ENCODE measurements around the gene ACAP2.

The ACAP2 gene

GRCh38 chr3:195247863-195248189 is 195.0 kb downstream of the ACAP2 start:
- Histone ChIP-seq H3K27ac (no peak overlapping the region), H3K9me3 (no peaks in the 10 kb centered on the region), H3K27me3 (no peaks in the 10 kb centered on the region), H3K36me3 (no peaks in the 10 kb centered on the region), H3K4me1 (ENCODE audit: control insufficient read depth in 1 of 2, insufficient read depth in 1 of 2, low read depth in 1 of 2, low read length in 1 of 2) (no peaks in the 10 kb centered on the region), H3K4me3 (ENCODE audit: low read depth in 1 of 2, low read length in 1 of 2) (no peak overlapping the region)
- TF ChIP-seq CTCF (IDR thresholded peaks at IDR 0.05), result no peak

GRCh38 chr3:195247086-195247862 is 195.5 kb downstream of the ACAP2 start:
- H3K27ac ChIP-seq, result no peak overlapping the region
- no peak overlapping the region for H3K4me3 ChIP-seq (ENCODE audit: low read depth in 1 of 2, low read length in 1 of 2)
- H3K27me3 ChIP-seq, result no peaks in the 10 kb centered on the region

GRCh38 chr3:195246581-195246995 is 196.2 kb downstream of the ACAP2 start:
- TF ChIP-seq CTCF (IDR thresholded peaks at IDR 0.05), result no peak
- H3K9me3 ChIP-seq, result no peaks in the 10 kb centered on the region
- no peaks in the 10 kb centered on the region for H3K27me3 ChIP-seq
- H3K4me3 ChIP-seq (ENCODE audit: low read depth in 1 of 2, low read length in 1 of 2), result no peak overlapping the region
- H3K36me3 ChIP-seq, result no peaks in the 10 kb centered on the region
- H3K4me1 ChIP-seq (ENCODE audit: control insufficient read depth in 1 of 2, insufficient read depth in 1 of 2, low read depth in 1 of 2, low read length in 1 of 2), result no peaks in the 10 kb centered on the region
- H3K27ac ChIP-seq, result no peak overlapping the region

More at GRCh38 chr3:195247086-195247862, 195.5 kb downstream of the ACAP2 start:
- Histone ChIP-seq H3K9me3 (no peaks in the 10 kb centered on the region), H3K4me1 (ENCODE audit: control insufficient read depth in 1 of 2, insufficient read depth in 1 of 2, low read depth in 1 of 2, low read length in 1 of 2) (no peaks in the 10 kb centered on the region), H3K36me3 (no peaks in the 10 kb centered on the region)
- TF ChIP-seq CTCF (IDR thresholded peaks at IDR 0.05), result no peak

GRCh38 chr3:195245531-195245951 is 197.3 kb downstream of the ACAP2 start:
- TF ChIP-seq CTCF (IDR thresholded peaks at IDR 0.05), result no peak
- Histone ChIP-seq H3K27me3 (no peaks in the 10 kb centered on the region), H3K36me3 (no peaks in the 10 kb centered on the region), H3K4me3 (ENCODE audit: low read depth in 1 of 2, low read length in 1 of 2) (no peak overlapping the region), H3K4me1 (ENCODE audit: control insufficient read depth in 1 of 2, insufficient read depth in 1 of 2, low read depth in 1 of 2, low read length in 1 of 2) (no peaks in the 10 kb centered on the region), H3K9me3 (no peaks in the 10 kb centered on the region), H3K27ac (no peak overlapping the region)

GRCh38 chr3:195241592-195242355 is 201.0 kb downstream of the ACAP2 start:
- no peaks in the 10 kb centered on the region for H3K27me3 ChIP-seq
- no peak for TF ChIP-seq CTCF (IDR thresholded peaks at IDR 0.05)

More at GRCh38 chr3:195241592-195242355, 201.0 kb downstream of the ACAP2 start:
- no peaks in the 10 kb centered on the region for H3K36me3 ChIP-seq
- H3K4me3 ChIP-seq (ENCODE audit: low read depth in 1 of 2, low read length in 1 of 2), result no peak overlapping the region
- H3K4me1 ChIP-seq (ENCODE audit: control insufficient read depth in 1 of 2, insufficient read depth in 1 of 2, low read depth in 1 of 2, low read length in 1 of 2), result no peaks in the 10 kb centered on the region
- no peaks in the 10 kb centered on the region for H3K9me3 ChIP-seq
- H3K27ac ChIP-seq, result no peak overlapping the region
